GM12891 (cell line): Measurements from ENCODE around the gene FN3KRP.
A peak's percentile ranks its signal among the peaks of the same experiment; 100 is the strongest.

Experiments used
- DNase-seq: peaks from one replicate; pipeline ENCODE4 v3.0.0; 2011; ENCODE audit warnings: low spot score; ENCODE audit not compliant: insufficient read length
- FAIRE-seq: peaks from 2 replicates; lab custom pipeline; 2011; peaks lifted over from hg19 to GRCh38; lab: Jason Lieb, UNC
- PAX5 ChIP-seq: IDR thresholded peaks from 2 replicates; pipeline ENCODE4 v1.6.1; 2011; ENCODE audit warnings: low read length, moderate library complexity, mild to moderate bottlenecking; ENCODE audit not compliant: insufficient read depth, severe bottlenecking
- POLR2A ChIP-seq: IDR thresholded peaks from 2 replicates; pipeline ENCODE4 v1.6.1; 2011; ENCODE audit warnings: low read depth, low read length, control low read depth
- POLR2AphosphoS5 ChIP-seq: IDR thresholded peaks from 2 replicates; pipeline ENCODE4 v1.6.1; 2011; ENCODE audit warnings: low read depth, low read length, control low read depth
- POU2F2 ChIP-seq: IDR thresholded peaks from 2 replicates; pipeline ENCODE4 v1.6.1; 2011; ENCODE audit warnings: low read depth, mild to moderate bottlenecking, control low read depth, low read length, moderate library complexity
- SPI1 ChIP-seq: IDR thresholded peaks from 2 replicates; pipeline ENCODE4 v1.6.1; 2011; ENCODE audit warnings: low read depth, low read length, control low read depth
- TAF1 ChIP-seq: IDR thresholded peaks from 2 replicates; pipeline ENCODE4 v1.6.1; 2011; ENCODE audit warnings: low read depth, low read length, control low read depth

Gene FN3KRP

DNA sequence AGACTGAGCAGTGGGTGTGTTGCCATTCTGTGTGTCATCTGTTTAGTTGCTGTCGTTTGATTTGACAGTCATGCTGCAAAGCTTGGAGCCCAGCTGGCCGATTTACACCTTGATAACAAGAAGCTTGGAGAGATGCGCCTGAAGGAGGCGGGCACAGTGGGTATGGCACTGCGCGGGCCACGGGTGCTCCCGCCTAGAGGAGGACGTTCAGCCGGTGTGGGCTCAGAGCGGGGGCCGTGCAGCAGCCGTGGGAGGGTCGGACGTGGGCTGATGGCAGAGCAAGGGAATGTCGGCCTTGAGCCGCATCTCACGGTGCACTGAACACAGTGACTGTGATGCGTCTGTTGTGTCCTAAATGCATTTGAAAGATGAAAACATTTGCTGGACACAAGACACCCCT, 3.7 kb downstream of the FN3KRP start:
- FAIRE-seq, result no peak
- DNase-seq, result no peak
- TF ChIP-seq TAF1 (no peak), PAX5 (no peak), POLR2A (no peak), POLR2AphosphoS5 (no peak), POU2F2 (no peak), SPI1 (no peak)

DNA sequence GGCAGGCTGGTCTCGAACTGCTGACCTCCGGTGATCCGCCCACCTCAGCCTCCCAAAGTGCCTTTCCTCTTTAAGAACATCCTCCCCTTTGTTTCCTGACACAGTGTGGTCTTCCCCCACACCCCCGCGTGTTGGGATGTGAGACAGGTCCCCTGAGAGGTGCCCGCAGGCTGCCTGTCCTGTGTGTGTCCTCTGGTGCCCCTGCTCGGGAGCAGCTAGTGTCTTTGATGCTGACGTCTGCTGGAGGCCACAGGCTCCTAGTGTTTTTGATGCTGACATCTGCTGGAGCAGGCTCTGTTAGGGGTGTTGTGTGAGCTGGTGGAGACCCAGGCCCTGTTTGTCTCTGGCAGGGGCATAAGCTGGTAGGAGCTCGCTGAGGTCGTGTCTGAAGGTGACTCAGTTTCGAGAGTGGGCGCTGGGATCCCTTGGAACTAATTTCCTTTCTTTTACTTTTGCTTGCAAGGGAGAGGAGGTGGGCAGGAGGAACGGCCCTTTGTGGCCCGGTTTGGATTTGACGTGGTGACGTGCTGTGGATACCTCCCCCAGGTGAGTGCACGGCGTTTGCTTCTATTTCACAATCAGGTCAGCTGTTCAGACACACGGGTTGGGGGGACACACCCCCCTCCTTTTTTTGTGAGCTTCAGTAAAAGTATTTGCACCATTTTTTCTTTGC, 6.0 kb downstream of the FN3KRP start:
- DNase-seq (no peak), FAIRE-seq (no peak)
- no peak for TF ChIP-seq PAX5
- no peak for TF ChIP-seq POLR2AphosphoS5
- TF ChIP-seq POLR2A, result no peak
- TF ChIP-seq SPI1, result no peak
- no peak for TF ChIP-seq POU2F2
- no peak for TF ChIP-seq TAF1

DNA sequence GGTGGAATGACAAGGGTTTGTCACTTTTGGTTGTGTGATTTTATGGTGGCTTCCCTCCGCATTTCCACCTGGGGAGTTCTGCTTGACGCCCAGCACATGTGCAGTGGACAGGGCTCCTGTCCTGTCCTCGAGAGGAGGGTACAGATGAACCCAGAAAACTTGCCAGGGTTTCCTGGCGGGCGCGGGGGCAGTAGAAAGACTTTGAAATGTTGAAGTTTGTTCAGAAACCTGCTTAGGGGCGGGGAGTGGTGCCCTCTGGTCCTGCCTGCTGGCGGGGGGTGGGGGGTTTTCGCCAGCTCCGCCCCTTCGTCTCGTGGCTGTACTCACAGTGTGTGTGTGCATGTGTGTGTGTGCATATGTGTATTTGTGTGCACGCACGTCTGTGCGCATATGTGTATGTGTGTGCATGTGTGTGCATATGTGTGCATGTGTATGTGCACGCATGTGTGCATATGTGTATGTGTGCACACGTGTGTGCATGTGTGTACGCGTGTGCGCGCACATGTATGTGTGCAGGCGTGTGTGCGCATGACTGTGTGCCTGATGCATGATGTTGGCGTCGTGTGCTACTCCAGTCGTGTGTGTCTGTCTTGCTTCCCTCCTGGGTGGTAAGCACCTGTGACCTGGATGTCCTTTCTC, 6.8 kb downstream of the FN3KRP start:
- DNase-seq (no peak), FAIRE-seq (peak; percentile 90)
- TF ChIP-seq TAF1 (no peak), POLR2A (no peak), SPI1 (no peak), PAX5 (no peak), POU2F2 (no peak), POLR2AphosphoS5 (no peak)

DNA sequence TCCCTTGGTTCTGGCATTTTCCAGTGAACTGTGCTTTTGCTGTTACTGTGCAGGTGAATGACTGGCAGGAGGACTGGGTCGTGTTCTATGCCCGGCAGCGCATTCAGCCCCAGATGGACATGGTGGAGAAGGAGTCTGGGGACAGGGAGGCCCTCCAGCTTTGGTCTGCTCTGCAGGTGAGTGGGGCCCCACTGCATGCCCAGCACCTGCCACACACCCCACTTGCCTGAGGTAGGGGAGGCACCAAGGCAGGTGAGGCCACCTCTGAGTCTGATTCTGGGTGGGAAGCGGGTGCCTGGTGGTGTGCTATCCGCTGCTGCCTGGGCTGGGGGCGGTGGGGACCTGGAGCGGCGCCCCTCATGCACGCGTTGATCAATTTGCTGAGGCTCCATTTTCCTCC, 9.9 kb downstream of the FN3KRP start:
- TF ChIP-seq TAF1, result no peak
- no peak for TF ChIP-seq POU2F2
- TF ChIP-seq SPI1, result no peak
- no peak for TF ChIP-seq POLR2A
- TF ChIP-seq PAX5, result no peak
- TF ChIP-seq POLR2AphosphoS5, result no peak
- no peak for FAIRE-seq
- DNase-seq, result no peak

- FAIRE-seq (peak; percentile 20), DNase-seq (no peak)
These were observed 13.2 kb downstream of the FN3KRP start for GRCh38 chr17:82729479-82730260.

GRCh38 chr17:82732118-82732743, 15.7 kb downstream of the FN3KRP start:
- no peak for DNase-seq
- no peak for FAIRE-seq
- TF ChIP-seq TAF1, result no peak
- TF ChIP-seq POU2F2, result no peak
- no peak for TF ChIP-seq SPI1
- TF ChIP-seq POLR2A, result no peak
- no peak for TF ChIP-seq POLR2AphosphoS5
- no peak for TF ChIP-seq PAX5

More at GRCh38 chr17:82729479-82730260, 13.2 kb downstream of the FN3KRP start:
- no peak for TF ChIP-seq PAX5
- no peak for TF ChIP-seq POLR2A
- no peak for TF ChIP-seq TAF1
- TF ChIP-seq POU2F2, result no peak
- TF ChIP-seq SPI1, result no peak
- no peak for TF ChIP-seq POLR2AphosphoS5

DNA sequence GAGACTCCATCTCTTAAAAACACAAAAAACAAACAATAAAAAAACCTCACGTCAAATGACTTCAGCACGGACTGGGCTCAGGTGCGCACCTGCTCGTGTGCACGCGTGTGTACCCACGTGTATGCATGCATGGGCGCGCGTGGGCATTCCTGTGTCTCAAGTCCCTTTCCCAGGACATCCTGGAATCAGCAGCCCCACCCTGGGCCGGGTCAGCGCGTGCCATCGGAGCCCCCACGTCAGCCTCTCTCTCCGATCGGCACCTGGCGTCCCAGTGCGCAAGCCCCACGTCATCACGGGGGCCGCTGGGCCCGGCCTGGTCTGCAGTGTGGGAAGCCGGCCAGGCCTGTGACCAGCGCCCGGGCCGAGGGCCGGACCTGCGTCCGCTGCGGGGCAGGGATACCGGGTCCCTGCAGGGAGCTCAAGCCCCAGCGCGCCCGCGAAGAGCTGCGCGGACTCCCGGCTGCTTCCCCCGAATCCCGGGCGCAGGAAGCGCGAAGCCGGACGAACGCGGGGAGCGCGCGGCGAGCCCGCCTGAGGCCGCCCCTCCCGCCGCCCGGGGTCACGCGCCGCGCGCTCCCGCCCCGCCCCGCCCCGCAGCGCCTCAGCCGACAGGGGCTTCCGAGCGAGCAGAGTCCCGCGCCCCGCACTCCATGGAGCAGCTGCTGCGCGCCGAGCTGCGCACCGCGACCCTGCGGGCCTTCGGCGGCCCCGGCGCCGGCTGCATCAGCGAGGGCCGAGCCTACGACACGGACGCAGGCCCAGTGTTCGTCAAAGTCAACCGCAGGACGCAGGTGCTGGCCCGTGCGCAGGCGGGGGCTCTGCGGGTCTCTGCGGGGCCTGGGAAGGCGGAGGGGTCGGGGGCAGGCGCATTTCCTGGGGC, 18.7 kb downstream of the FN3KRP start, which contains the start of gene FN3K:
Gene FN3K (plus strand): TSS at position 629 of the 880 bp plus-strand sequence. CDS start 22 bp downstream, at position 651.
- DNase-seq (no peak), FAIRE-seq (peak; percentile 35)
- TF ChIP-seq POU2F2 (no peak), POLR2AphosphoS5 (no peak), TAF1 (no peak), POLR2A (no peak), PAX5 (no peak), SPI1 (no peak)

DNA sequence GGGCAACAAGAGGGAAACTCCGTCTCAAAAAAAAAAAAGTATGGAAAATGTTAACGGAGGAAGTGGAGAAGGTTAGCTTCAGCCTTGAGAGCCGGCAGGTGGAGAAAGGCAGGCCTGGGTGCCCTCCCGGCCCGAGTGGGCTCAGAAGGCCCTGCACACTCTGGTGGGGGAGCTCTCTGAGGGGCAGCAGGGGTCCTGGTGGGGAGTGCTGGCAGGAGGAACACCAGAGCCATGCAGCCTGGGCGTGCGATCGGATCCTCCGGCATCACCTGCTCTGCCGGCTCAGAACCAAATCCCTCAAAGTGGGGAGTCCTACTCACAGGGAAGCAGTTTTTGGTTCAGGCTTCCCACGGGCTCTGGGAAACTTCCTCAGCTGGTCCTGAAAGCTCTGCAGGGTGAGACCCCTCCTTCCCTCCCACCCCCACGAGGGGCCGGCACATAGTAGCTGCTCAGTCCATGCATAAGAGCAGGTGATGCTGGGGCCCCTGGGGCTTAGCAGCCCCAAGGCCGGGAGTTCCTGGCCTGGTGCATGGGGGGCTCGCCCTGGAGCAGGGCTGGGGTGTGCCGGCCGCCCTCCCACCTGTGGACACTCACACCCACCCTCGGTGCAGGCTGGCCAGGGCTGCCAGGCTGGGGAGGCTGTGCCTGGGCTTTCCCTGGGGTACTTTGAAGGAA, 20.1 kb downstream of the FN3KRP start:
- TF ChIP-seq SPI1, result no peak
- no peak for TF ChIP-seq POLR2AphosphoS5
- TF ChIP-seq PAX5, result no peak
- TF ChIP-seq POU2F2, result no peak
- no peak for TF ChIP-seq POLR2A
- no peak for TF ChIP-seq TAF1
- FAIRE-seq, result no peak
- no peak for DNase-seq
